ENCODE measurements around the gene HIF3A.
"Not testable (repeated sequence)": the region's sequence is repeated elsewhere in the genome, so short reads cannot be mapped to it uniquely, and the experiment has no call there.

Gene HIF3A

GRCh38 chr19:46365561-46365960 lies 68.7 kb downstream of the HIF3A start:
- DNase-seq, result no peak

GRCh38 chr19:46366620-46367292 lies 69.9 kb downstream of the HIF3A start:
- DNase-seq, result no peak

DNA sequence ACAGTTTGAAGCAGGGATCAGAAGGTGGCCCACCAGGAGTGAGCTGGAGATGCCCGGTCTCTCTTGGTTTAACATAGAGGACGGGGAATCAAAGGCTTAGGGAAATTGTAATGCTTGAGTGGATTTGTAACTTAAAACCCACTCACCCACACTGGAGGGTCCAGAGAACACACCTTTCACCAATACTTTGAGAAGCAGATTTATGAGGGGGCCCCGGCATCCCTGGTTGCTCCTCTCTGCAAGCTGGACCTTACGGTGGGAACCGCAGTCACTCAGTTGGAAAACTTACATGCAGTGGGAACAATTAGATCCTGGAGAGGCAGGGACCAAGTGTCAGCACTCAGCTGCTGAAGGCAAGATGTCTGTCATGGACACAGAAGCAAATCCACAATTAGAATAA lies 70.6 kb downstream of the HIF3A start:
- DNase-seq, result no peak

DNA sequence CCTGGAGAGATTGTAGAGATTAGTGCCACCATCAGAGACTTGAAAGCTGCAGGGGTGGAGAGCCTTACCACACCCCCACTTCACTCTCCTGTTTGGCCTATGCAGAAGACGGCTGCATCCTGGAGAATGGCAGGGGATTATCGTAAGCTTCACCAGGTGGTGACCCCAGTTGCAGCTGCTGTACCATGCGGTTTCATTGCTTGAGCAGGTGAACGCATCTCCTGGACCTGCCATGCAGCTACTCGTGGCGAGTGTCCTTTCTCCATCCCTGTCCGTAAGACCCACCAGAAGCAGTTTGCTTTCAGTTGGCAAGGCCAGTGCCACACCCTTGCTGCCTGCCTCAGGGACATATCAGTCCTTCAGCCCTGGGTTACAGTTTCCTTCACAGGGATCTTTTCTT lies 71.3 kb downstream of the HIF3A start:
- no peak for DNase-seq

DNA sequence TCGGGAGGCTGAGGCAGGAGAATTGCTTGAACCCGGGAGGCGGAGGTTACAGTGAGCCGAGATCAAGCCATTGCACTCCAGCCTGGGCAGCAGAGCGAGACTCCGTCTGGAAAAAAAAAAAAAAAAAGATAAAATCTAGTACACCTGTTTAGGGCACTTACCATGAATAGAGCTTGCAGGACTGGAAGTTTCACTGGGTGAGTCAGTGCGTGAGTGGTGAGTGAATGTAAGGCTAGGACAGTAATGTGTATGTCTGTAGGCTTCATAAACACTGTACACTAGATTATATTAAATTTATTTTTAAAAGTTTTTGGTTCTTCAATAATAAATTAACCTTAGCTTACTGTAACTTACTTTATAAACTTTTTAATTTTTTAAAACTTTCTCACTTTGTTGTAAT lies 73.0 kb downstream of the HIF3A start:
- no peak for DNase-seq

DNA sequence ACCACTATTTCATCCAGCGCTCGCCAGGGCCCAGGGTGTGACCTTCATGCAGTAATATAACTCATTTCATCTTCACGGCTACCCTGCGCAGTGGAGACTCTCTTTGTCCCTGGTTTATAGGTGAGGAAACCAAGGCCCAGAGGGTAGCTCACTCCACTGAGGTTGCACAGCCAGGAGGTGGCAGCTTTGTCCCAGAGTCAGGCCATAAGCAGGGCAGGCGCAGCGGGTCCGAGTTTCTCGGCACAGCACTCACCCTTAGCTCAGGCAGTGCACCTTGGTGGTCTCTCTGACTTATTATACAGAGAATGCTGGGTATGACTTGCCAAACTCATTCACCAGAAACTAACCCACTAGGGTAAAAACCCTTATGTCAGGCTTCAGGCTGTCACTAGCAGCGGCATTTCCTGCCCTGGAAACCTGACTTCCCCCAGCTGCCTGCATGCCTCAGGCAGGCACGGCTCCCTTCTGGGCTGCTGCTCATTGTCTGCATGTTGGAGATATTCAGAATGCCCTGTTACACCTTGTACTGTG lies 74.6 kb downstream of the HIF3A start:
- no peak for DNase-seq

DNA sequence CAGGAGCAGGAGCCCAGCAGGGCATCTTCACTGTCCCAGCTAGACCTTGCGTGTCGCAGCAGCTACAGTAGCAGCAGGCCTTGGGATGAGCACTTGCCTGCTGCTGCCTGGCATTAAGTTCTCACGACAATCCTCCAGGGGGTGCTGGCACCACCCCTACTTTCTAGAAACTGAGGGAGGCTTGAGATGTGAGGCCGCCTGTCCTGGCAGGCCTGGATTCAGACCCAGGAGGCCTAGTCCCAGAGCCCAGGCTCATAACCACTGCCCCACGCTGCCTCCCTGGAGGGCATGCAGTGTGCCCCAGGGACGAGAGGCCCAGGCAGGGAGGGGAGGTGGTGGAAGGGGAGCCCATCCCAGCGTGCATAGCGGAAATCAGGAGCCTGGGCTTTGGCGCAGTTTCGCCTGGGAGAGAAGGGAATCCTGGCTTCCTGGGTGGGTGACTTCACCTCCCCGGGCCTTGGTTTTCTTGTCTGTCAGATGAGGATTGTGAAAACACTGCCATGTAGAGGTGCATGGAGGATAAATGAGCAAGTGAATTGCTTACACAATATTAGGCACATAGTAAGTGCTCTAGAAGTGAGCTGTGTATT lies 76.2 kb downstream of the HIF3A start:
- DNase-seq, result no peak

GRCh38 chr19:46373491-46374359 lies 76.9 kb downstream of the HIF3A start:
- no peak for DNase-seq

GRCh38 chr19:46374536-46375475 lies 78.0 kb downstream of the HIF3A start:
- DNase-seq, result no peak

DNA sequence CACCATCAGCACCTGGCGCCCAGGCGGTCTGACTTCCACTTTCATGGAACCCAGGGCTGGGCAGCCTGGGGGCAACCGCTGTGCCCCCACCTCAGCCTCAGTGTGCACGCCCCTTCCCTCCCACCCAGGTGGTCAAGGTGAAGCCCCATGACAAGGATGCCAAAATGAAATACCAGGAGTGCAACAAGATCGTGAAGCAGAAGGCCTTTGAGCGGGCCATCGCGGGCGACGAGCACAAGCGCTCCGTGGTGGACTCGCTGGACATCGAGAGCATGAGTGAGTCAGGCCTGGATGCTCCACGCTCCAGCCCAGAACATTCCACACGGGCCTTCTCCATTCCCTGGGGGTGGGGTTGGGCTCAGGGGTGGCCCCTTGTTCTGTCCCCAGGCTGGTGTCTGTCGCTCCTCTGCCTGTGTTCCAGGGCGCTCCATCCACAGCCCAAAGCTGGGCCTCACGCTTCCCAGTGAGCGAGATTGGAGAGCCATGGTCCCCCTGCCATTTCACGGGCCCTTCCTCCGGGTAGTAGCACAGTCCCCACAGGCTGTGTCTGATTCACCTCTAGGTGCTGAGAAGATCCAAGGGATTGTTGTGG lies 78.7 kb downstream of the HIF3A start:
- not testable (repeated sequence) for DNase-seq

DNA sequence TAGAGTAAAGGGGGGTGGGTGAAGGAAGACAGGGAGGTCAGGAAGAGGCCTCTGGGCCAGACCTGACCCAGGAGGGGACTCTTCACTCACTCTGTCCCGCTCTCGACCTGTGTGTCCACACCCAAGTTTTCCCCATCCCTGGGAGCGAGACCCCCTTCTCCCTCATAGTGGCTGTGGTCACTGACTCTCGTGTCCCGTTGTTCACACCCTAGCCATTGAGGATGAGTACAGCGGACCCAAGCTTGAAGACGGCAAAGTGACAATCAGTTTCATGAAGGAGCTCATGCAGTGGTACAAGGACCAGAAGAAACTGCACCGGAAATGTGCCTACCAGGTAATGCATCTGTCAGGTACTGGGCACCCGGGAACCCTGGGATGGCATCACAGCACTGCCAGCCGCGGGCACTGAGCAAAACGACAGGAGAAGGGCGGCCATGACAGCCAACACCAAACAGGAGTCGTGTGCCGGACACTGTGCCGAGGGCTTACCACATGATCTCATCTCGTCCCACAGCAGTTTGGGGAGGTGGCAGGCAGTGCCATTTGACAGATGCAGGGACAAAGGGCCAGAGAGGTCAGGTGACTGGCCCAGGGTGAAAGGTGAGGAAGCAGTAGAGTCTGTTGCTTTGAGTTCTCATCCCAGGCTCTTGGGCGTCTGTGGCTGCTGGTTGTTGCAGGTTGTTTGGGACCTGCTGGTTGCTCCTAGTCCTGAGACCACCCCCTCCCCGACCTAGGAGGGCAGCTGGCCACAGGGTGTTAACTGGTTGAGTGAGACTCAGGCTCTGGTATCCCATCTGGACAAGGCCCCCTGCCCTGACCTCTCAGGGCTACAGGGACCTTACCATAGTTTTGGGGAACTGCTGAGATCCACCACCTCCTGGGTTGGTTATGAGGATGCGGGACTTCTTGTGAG lies 79.7 kb downstream of the HIF3A start:
- DNase-seq, result no peak

GRCh38 chr19:46378268-46378667 lies 81.4 kb downstream of the HIF3A start:
- no peak for DNase-seq

DNA sequence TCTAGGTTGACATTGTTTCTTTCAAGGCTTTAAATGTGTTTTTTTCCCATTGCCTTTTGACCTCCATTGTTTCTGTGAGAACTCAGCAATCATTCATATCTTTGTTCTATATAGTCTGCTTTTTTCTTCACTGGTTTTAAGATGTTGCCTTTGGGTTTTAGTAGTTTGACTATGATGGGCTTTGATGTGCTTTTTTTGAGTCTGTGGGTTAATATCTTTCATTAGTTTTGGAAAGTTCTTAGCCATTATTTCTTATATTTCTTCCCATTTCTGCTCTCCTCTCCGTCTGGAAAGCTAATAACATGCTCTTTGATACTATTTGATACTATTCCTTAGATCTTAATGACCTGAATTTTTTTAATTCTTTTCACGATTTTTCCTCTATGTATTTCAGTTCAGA lies 83.8 kb downstream of the HIF3A start:
- no peak for DNase-seq

DNA sequence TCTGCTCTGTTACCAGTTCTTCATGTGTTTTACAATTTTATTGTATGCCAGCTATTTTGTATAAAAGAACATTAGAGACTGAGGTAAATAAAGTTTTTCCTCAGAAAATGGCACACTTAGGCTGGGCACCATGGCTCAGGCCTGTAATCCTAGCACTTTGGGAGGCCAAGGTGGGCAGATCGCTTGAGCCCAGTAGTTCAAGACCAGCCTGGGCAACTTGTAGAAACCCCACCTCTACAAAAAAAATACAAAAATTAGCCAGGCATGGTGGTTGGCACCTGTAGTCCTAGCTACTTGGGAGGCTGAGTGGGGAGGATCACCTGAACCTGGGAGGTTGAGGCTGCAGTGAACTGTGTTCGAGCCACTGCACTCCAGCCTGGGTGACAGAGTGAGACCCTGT lies 84.5 kb downstream of the HIF3A start:
- DNase-seq, result no peak

DNA sequence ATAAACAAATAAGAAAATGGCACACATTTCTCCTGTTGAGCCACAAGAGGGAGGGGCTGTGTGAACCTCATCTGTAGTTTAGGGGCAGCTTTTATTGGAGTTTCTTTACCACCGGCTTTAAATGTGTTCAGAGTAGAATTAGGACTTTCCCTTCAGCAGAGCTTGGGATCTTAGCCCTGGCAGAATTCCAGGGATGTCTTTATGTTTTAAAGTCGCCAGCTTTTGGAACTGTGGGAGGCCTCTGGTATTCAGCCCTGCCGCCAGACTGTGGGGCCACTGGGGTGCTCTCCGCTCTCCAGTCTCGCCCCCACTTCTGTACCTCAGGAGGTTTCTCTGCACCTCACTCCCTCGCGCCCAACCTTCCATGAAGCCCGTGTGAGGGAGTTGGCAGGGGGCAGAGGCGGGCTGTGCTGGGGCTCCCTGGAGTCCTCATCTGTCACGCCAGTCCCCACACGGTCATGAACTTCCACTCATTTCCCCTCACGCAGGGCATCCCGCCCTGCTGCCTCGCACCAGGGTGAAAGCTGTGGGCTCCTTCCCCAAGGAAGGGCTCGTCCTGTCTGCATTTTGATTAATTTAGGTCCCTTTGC lies 85.0 kb downstream of the HIF3A start:
- no peak for DNase-seq

GRCh38 chr19:46383171-46383815 lies 86.5 kb downstream of the HIF3A start:
- DNase-seq, result no peak

DNA sequence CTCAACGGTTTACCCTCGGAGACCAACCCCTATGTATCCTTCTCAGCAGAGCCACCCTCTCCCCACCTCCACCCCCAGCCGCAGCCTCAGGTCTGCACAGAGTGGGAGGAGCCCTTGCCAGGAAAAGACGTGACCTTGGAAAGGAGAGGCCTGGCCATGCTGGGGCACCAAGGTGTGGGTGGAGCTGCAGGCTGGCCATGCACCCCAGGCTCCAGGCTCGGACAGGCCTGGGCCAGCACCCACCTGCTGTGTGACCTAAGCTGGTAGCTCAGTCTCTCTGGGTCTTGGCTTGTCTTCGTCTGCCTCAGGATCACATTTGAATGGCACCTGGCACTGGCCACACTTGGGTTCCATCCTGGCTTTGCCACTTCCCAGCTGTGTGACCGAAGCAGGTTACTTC lies 87.0 kb downstream of the HIF3A start:
- DNase-seq, result no peak

GRCh38 chr19:46384396-46384795 lies 87.6 kb downstream of the HIF3A start:
- no peak for DNase-seq

- DNase-seq, result no peak
Observed at GRCh38 chr19:46385636-46386035, 88.8 kb downstream of the HIF3A start.

GRCh38 chr19:46386151-46386550 lies 89.3 kb downstream of the HIF3A start:
- DNase-seq, result no peak
